Sigmoid colon (tissue), 7 donors: ENCODE measurements around the gene PRKCQ. TPM values are rescaled to one million over a fixed set of nuclear protein-coding genes. Genes with fewer than 3 reads are reported as not detected.

Experiments
- DNase-seq: peaks from one replicate; pipeline ENCODE4 v3.0.0-alpha.2; 2019
- H3K27ac ChIP-seq, 4 donors: fragments of 200-600 bp; sonication (generic); one replicate each; pipeline ENCODE4 v1.5.1; 2016 to 2019; ENCODE audit warnings: mild to moderate bottlenecking in 1 of 4
- H3K27me3 ChIP-seq, 3 donors: fragments of 200-600 bp; sonication (generic); one replicate each; pipeline ENCODE4 v1.5.1; 2019; ENCODE audit warnings: mild to moderate bottlenecking in 1 of 3
- H3K36me3 ChIP-seq, 4 donors: fragments of 200-600 bp; sonication (generic); one replicate each; pipeline ENCODE4 v1.5.1; 2016 to 2019
- H3K4me1 ChIP-seq, 4 donors: fragments of 200-600 bp; sonication (generic); one replicate each; pipeline ENCODE4 v1.5.1; 2017 to 2019
- H3K4me3 ChIP-seq, 4 donors: fragments of 200-600 bp; sonication (generic); one replicate each; pipeline ENCODE4 v1.5.1; 2017 to 2019; ENCODE audit warnings: mild to moderate bottlenecking in 2 of 4, moderate library complexity in 1 of 4
- H3K9me3 ChIP-seq, 4 donors: fragments of 200-600 bp in 3 of 4; sonication (generic) in 3 of 4; one replicate each; pipeline versions ENCODE4 v1.5.1 to v1.6.1; 2013 to 2019
- CTCF ChIP-seq, 4 experiments: fragments of 450-650 bp in 3 of 4; fragments of 200-600 bp in 1 of 4; IDR thresholded peaks; one replicate each; pipeline ENCODE4 v1.5.1; 2016 to 2019; ENCODE audit warnings: antibody characterized with exemption in 4 of 4, mild to moderate bottlenecking in 3 of 4, moderate library complexity in 2 of 4
- EP300 ChIP-seq, 4 donors: sonication (generic); formaldehyde crosslinking; IDR thresholded peaks; one replicate each; pipeline ENCODE4 v1.6.1; 2017; ENCODE audit warnings: antibody characterized with exemption in 4 of 4
- POLR2A ChIP-seq, 2 donors: fragments of 450-650 bp; IDR thresholded peaks; one replicate each; pipeline ENCODE4 v1.6.1; 2016; ENCODE audit warnings: antibody characterized with exemption in 2 of 2, mild to moderate bottlenecking in 2 of 2, moderate library complexity in 2 of 2
- POLR2AphosphoS5 ChIP-seq, 4 donors: sonication (generic); formaldehyde crosslinking; IDR thresholded peaks; one replicate each; pipeline ENCODE4 v1.6.1; 2017; ENCODE audit warnings: antibody characterized with exemption in 4 of 4
- WGBS, 2 donors: extraction: QIAGEN DNeasy Blood & Tissue Kit; methylation state at CpG; one replicate each; pipeline ENCODE4 v1.1.7; 2013; 5-methylcytosine and 5-hydroxymethylcytosine counted together
- intact Hi-C: fragments of 100-400 bp; cut with DNase I; formaldehyde crosslinking; loops from one replicate; pipeline ENCODE4 v1.15.1; 2023
- polyA plus RNA-seq, 3 donors: library from polyadenylated mRNA; stranded (reverse); fragments of 200-250 nt; gene quantifications; one replicate each; pipeline ENCODE4 v1.2.3, GENCODE V29; 2013
- total RNA-seq, 4 donors: library from RNA; depleted of rRNA; stranded (reverse); fragments of >200 nt; gene quantifications; one replicate each; pipeline ENCODE4 v1.1.0, GENCODE V29; 2016
- donor health status: healthy with polysubstance abuse.
- donor health status: Bipolar disorder and iron deficiency.
- donor health status: healthy.

The PRKCQ gene
- total and polyA plus RNA-seq, 7 donors, result 0.23 to 3.0 (median 0.81) TPM

DNA sequence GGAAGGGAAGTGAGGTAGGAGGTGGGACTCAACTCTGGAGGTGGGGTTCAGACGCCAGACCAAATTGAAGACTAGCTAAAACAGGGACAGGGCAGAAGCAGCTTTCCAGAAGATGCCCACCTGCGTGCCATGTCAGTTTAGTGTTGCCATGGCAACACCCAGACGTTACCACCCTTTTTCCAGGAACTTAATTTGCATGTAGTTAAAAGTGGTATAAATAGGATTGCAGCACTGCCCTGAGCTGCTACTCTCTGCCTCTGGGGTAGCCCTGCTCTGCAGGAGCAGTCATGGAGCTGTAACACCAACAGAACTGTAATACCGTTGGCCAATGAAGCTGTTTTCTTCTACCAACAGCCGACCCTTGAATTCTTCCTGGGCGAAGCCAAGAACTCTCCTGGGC is 93.8 kb downstream of the PRKCQ start:
- 85 to 89% methylated on average over 6 of the region's 6 CpGs for WGBS, 2 donors
- no peak overlapping the region for H3K4me3 ChIP-seq
- H3K36me3 ChIP-seq, result no peaks in the 10 kb centered on the region
- no peaks in the 10 kb centered on the region for H3K4me1 ChIP-seq
- intact Hi-C loops, result no loop called here
- H3K9me3 ChIP-seq, result no peaks in the 10 kb centered on the region
- H3K27ac ChIP-seq, result no peak overlapping the region
- TF ChIP-seq POLR2A (IDR thresholded peaks at IDR 0.05) (no peak), EP300 (IDR thresholded peaks at IDR 0.05) (no peak), CTCF (IDR thresholded peaks at IDR 0.05) (no peak), POLR2AphosphoS5 (IDR thresholded peaks at IDR 0.05) (no peak)
- DNase-seq, result no peak
- no peaks in the 10 kb centered on the region for H3K27me3 ChIP-seq

DNA sequence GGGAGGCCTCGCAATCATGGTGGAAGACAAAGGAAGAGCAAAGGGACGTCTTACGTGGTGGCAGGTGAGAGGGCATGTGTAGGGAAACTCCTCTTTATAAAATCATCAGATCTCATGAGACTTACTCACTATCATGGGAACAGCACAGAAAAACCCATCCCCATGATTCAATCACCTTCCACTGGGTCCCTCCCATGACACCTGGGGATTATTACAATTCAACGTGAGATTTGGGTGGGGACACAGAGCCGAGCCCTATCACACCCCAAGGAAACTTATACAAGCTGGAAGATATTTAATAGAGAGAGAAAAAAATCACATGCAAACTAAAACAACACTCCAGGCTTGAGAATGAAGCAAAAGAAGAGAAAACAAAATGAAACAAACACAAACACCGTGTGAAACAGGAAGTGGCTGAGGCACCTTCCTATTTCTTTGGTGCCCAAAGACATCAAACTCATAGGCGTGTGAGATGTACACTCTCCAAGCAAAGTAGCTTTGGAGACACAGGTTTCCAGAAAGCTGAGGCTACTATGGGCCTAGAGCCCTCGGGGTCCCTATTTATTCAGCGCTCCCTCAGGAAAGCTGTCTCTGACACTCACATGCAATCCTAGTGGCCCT is 97.2 kb downstream of the PRKCQ start:
- WGBS, 2 donors, result 87 to 88% methylated on average over 9 of the region's 9 CpGs
- DNase-seq, result no peak
- Histone ChIP-seq H3K4me1 (no peaks in the 10 kb centered on the region), H3K36me3 (no peaks in the 10 kb centered on the region), H3K4me3 (no peak overlapping the region), H3K27ac (no peak overlapping the region), H3K9me3 (no peaks in the 10 kb centered on the region), H3K27me3 (no peaks in the 10 kb centered on the region)
- intact Hi-C loops, result no loop called here
- TF ChIP-seq CTCF (IDR thresholded peaks at IDR 0.05) (no peak), POLR2A (IDR thresholded peaks at IDR 0.05) (no peak), POLR2AphosphoS5 (IDR thresholded peaks at IDR 0.05) (no peak), EP300 (IDR thresholded peaks at IDR 0.05) (no peak)

- Histone ChIP-seq H3K4me1 (no peaks in the 10 kb centered on the region), H3K27ac (no peak overlapping the region), H3K9me3 (no peaks in the 10 kb centered on the region), H3K4me3 (no peak overlapping the region), H3K27me3 (no peaks in the 10 kb centered on the region), H3K36me3 (no peaks in the 10 kb centered on the region)
- intact Hi-C loops, result no loop called here
- WGBS, 2 donors, result 95 to 97% methylated on average over 8 of the region's 8 CpGs
- no peak for DNase-seq
- TF ChIP-seq EP300 (IDR thresholded peaks at IDR 0.05) (no peak), CTCF (IDR thresholded peaks at IDR 0.05) (no peak), POLR2AphosphoS5 (IDR thresholded peaks at IDR 0.05) (no peak), POLR2A (IDR thresholded peaks at IDR 0.05) (no peak)
Measured at GRCh38 chr10:6478722-6479121, 101.4 kb downstream of the PRKCQ start.

- no peak overlapping the region for H3K4me3 ChIP-seq
- DNase-seq, result no peak
- no peaks in the 10 kb centered on the region for H3K27me3 ChIP-seq
- intact Hi-C loops, result no loop called here
- H3K36me3 ChIP-seq, result no peaks in the 10 kb centered on the region
- H3K27ac ChIP-seq, result no peak overlapping the region
- WGBS, 2 donors, result 83 to 94% methylated on average over 2 of the region's 2 CpGs
- no peaks in the 10 kb centered on the region for H3K4me1 ChIP-seq
- H3K9me3 ChIP-seq, result no peaks in the 10 kb centered on the region
- TF ChIP-seq EP300 (IDR thresholded peaks at IDR 0.05) (no peak), POLR2AphosphoS5 (IDR thresholded peaks at IDR 0.05) (no peak), CTCF (IDR thresholded peaks at IDR 0.05) (no peak), POLR2A (IDR thresholded peaks at IDR 0.05) (no peak)
Measured at GRCh38 chr10:6476989-6477388, 103.1 kb downstream of the PRKCQ start.

- 86 to 94% methylated on average over 5 of the region's 5 CpGs for WGBS, 2 donors
Measured at GRCh38 chr10:6474871-6475270, 105.2 kb downstream of the PRKCQ start.

More at GRCh38 chr10:6474871-6475270, 105.2 kb downstream of the PRKCQ start:
- Histone ChIP-seq H3K4me3 (no peak overlapping the region), H3K27ac (no peak overlapping the region), H3K36me3 (no peaks in the 10 kb centered on the region), H3K9me3 (no peaks in the 10 kb centered on the region), H3K27me3 (no peaks in the 10 kb centered on the region), H3K4me1 (no peaks in the 10 kb centered on the region)
- DNase-seq, result no peak
- TF ChIP-seq CTCF (IDR thresholded peaks at IDR 0.05) (no peak), EP300 (IDR thresholded peaks at IDR 0.05) (no peak), POLR2A (IDR thresholded peaks at IDR 0.05) (no peak), POLR2AphosphoS5 (IDR thresholded peaks at IDR 0.05) (no peak)
- intact Hi-C loops, result no loop called here
